Uterus (tissue), 2 donors: Measurements from ENCODE around the gene VGF.

Source experiments
- POLR2A ChIP-seq, 2 donors: fragments of 450-650 bp; IDR thresholded peaks; one replicate each; pipeline ENCODE4 v1.6.1; 2016; ENCODE audit warnings: antibody characterized with exemption in 2 of 2, mild to moderate bottlenecking in 1 of 2, moderate library complexity in 1 of 2
- TF ChIP-seq, protein P1 (sequence below), 4 experiments: fragments of 200-600 bp in 2 of 4; fragments of 450-650 bp in 2 of 4; sonication (generic) in 2 of 4; IDR thresholded peaks; one replicate each; pipeline ENCODE4 v1.5.1; 2016 to 2019; ENCODE audit warnings: antibody characterized with exemption in 4 of 4, mild to moderate bottlenecking in 2 of 4, moderate library complexity in 1 of 4

DNA sequence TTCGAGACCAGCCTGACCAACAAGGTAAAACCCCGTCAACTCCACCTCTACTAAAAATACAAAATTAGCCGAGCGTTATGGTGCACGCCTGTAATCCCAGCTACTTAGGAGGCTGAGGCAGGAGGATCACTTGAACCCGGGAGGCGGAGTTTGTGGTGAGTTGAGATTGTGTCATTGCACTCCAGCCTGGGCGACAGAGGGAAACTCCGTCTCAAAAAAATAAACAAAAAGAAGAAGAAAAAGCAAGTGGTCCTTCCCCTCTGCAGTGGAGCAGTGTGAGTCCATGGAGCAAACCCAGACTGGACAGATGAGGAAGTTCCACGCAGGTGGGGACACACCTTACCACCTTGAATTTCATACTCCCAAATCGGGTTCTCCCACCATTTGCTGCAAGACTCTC, 51.5 kb downstream of the VGF start:
- TF ChIP-seq, protein P1, sequence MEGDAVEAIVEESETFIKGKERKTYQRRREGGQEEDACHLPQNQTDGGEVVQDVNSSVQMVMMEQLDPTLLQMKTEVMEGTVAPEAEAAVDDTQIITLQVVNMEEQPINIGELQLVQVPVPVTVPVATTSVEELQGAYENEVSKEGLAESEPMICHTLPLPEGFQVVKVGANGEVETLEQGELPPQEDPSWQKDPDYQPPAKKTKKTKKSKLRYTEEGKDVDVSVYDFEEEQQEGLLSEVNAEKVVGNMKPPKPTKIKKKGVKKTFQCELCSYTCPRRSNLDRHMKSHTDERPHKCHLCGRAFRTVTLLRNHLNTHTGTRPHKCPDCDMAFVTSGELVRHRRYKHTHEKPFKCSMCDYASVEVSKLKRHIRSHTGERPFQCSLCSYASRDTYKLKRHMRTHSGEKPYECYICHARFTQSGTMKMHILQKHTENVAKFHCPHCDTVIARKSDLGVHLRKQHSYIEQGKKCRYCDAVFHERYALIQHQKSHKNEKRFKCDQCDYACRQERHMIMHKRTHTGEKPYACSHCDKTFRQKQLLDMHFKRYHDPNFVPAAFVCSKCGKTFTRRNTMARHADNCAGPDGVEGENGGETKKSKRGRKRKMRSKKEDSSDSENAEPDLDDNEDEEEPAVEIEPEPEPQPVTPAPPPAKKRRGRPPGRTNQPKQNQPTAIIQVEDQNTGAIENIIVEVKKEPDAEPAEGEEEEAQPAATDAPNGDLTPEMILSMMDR (IDR thresholded peaks at IDR 0.05): no peak
- TF ChIP-seq POLR2A (IDR thresholded peaks at IDR 0.05): no peak
